Smooth muscle cell (in vitro differentiated cells): ENCODE measurements around the gene ELOVL5. TPM values are rescaled to one million over a fixed set of nuclear protein-coding genes. Genes with fewer than 3 reads are reported as not detected.
"Not testable (repeated sequence)": the region's sequence is repeated elsewhere in the genome, so short reads cannot be mapped to it uniquely, and the experiment has no call there.

Source experiments
- DNase-seq: peaks from one replicate; lab custom pipeline; 2025; ENCODE audit not compliant: unreplicated experiment; lab: John Stamatoyannopoulos, UW
- H2AFZ ChIP-seq: fragments of 200-600 bp; sonication (generic); 2 replicates; pipeline ENCODE4 v1.6.0; 2016; ENCODE audit warnings: antibody characterized with exemption, low read depth, mild to moderate bottlenecking
- H3F3A ChIP-seq: fragments of 200-600 bp; sonication (generic); 2 replicates; pipeline ENCODE4 v1.6.0; 2017; ENCODE audit warnings: antibody characterized with exemption, low read depth
- H3K27ac ChIP-seq: fragments of 200-600 bp; sonication (generic); 2 replicates; pipeline ENCODE4 v1.5.1; 2016; ENCODE audit warnings: low read depth, mild to moderate bottlenecking
- H3K27me3 ChIP-seq: fragments of 200-600 bp; sonication (generic); 2 replicates; pipeline ENCODE4 v1.6.1; 2016; ENCODE audit warnings: low read depth, mild to moderate bottlenecking
- H3K36me3 ChIP-seq: fragments of 200-600 bp; sonication (generic); 2 replicates; pipeline ENCODE4 v1.5.1; 2016; ENCODE audit warnings: low read depth
- H3K4me1 ChIP-seq: fragments of 200-600 bp; sonication (generic); 2 replicates; pipeline ENCODE4 v1.5.1; 2016; ENCODE audit warnings: low read depth
- H3K4me2 ChIP-seq: fragments of 200-600 bp; sonication (generic); 2 replicates; pipeline ENCODE4 v1.6.0; 2016; ENCODE audit warnings: mild to moderate bottlenecking
- H3K4me3 ChIP-seq: fragments of 200-600 bp; sonication (generic); 2 replicates; pipeline ENCODE4 v1.5.1; 2016; ENCODE audit warnings: mild to moderate bottlenecking
- H3K79me2 ChIP-seq: fragments of 200-600 bp; sonication (generic); 2 replicates; pipeline ENCODE4 v1.6.0; 2016; ENCODE audit warnings: low read depth, mild to moderate bottlenecking
- H3K9ac ChIP-seq: fragments of 200-600 bp; sonication (generic); 2 replicates; pipeline ENCODE4 v1.6.0; 2016; ENCODE audit warnings: low read depth
- H3K9me3 ChIP-seq: fragments of 200-600 bp; sonication (generic); replicated peaks from 2 replicates; pipeline ENCODE4 v1.5.1; 2016; ENCODE audit warnings: low read depth
- H4K20me1 ChIP-seq: fragments of 200-600 bp; sonication (generic); 2 replicates; pipeline ENCODE4 v1.6.0; 2016; ENCODE audit warnings: low read depth
- CTCF ChIP-seq: fragments of 200-600 bp; sonication (generic); IDR thresholded peaks from 2 replicates; pipeline ENCODE4 v1.5.1; 2017; ENCODE audit warnings: borderline replicate concordance, mild to moderate bottlenecking, antibody characterized with exemption; ENCODE audit not compliant: insufficient read depth, poor library complexity, severe bottlenecking
- WGBS: methylation state at CpG from one replicate; pipeline ENCODE4 v1.1.7; 2016; ENCODE audit warnings: low lambda C conversion rate; 5-methylcytosine and 5-hydroxymethylcytosine counted together
- polyA plus RNA-seq: library from polyadenylated mRNA; unstranded; fragments of >200 nt; fragmentation: Nextera tagmentation; extraction: Ambion mirVana; gene quantifications from 2 replicates; pipeline ENCODE4 v1.2.1, GENCODE V29; 2016
- total RNA-seq: library from RNA; depleted of rRNA; stranded (reverse); fragments of >200 nt; gene quantifications from 2 replicates; pipeline ENCODE4 v1.2.3, GENCODE V29; 2014

Gene ELOVL5
- total and polyA plus RNA-seq, 2 experiments from 2014 or later = 71.9 to 79.2 TPM

GRCh38 chr6:53309059-53309900 lies 39.5 kb downstream of the ELOVL5 start:
- H3K4me1 ChIP-seq = peaks cover 13% of the 10 kb centered on the region
- no peak for DNase-seq
- H3K9me3 ChIP-seq = no peaks in the 10 kb centered on the region
- H3F3A ChIP-seq = peaks cover 7% of the 10 kb centered on the region
- peak overlapping the region; percentile 48 for H3K27ac ChIP-seq
- H3K27me3 ChIP-seq = no peaks in the 10 kb centered on the region
- H4K20me1 ChIP-seq = peaks cover 80% of the 10 kb centered on the region
- no peaks in the 10 kb centered on the region for H3K36me3 ChIP-seq
- TF ChIP-seq CTCF = no peak
- peaks cover 61% of the 10 kb centered on the region for H3K79me2 ChIP-seq
- no peak overlapping the region for H2AFZ ChIP-seq
- 58% methylated on average over 7 of the region's 7 CpGs for WGBS
- H3K9ac ChIP-seq = no peak overlapping the region
- H3K4me2 ChIP-seq = peak overlapping the region; percentile 36
- no peak overlapping the region for H3K4me3 ChIP-seq

DNA sequence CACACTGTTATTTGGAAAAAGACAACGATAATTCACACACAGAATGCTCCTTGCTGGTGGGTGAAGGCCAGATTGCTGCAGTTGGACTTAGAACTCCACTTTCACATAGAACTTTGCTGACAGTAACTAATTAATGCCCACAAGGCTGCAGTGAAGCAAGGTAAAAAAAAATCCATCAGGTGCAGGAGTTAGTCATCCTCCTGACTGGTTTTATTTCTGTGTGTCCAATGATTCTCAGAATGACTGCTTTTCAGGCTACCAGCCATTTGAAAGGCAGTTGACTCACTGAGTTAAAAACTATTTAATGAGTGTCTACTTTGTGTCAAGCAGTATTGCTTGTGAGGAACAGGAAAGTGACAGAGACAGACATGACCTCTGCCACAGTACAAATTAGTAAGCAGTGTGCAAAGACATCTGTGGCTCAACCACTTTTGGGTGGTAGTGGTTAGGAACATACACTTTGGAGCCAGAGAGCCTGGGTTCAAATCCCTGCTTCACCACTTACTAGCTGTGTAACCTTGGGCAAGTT lies 41.9 kb downstream of the ELOVL5 start:
- H3K4me1 ChIP-seq = peaks cover 21% of the 10 kb centered on the region
- no peaks in the 10 kb centered on the region for H3K36me3 ChIP-seq
- no peaks in the 10 kb centered on the region for H3K9me3 ChIP-seq
- no peak overlapping the region for H3K4me2 ChIP-seq
- peaks cover 52% of the 10 kb centered on the region for H3K79me2 ChIP-seq
- no peak for TF ChIP-seq CTCF
- 100% methylated on average over 1 of the region's 1 CpG for WGBS
- H3K4me3 ChIP-seq = no peak overlapping the region
- H3K27me3 ChIP-seq = no peaks in the 10 kb centered on the region
- H3K27ac ChIP-seq = no peak overlapping the region
- no peak overlapping the region for H3K9ac ChIP-seq
- H2AFZ ChIP-seq = no peak overlapping the region
- peaks cover 80% of the 10 kb centered on the region for H4K20me1 ChIP-seq
- peaks cover 7% of the 10 kb centered on the region for H3F3A ChIP-seq
- no peak for DNase-seq

DNA sequence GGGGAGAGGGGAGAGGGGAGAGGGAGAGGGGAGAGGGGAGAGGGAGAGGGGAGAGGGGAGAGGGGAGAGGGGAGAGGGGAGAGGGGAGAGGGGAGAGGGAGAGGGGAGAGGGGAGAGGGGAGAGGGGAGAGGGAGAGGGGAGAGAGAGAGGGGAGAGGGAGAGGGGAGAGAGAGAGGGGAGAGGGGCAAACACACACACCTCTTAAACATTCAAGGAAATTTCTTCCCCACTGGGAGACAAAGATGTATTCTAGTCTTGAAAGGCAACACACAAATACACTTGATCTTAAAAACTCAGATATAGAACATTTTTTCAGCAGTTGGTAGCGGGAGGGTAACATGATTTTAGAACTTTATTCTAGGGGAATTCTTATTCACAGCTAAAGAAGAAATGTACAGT lies 42.5 kb downstream of the ELOVL5 start:
- H3K4me2 ChIP-seq, H3K27ac ChIP-seq, H3K36me3 ChIP-seq, H3F3A ChIP-seq, DNase-seq, H3K27me3 ChIP-seq, H3K9ac ChIP-seq, H3K9me3 ChIP-seq, H2AFZ ChIP-seq, H3K4me3 ChIP-seq: not testable (repeated sequence)
- Histone ChIP-seq H3K4me1 (peaks cover 21% of the 10 kb centered on the region), H3K79me2 (peaks cover 52% of the 10 kb centered on the region), H4K20me1 (peaks cover 80% of the 10 kb centered on the region)
- 84% methylated on average over 1 of the region's 1 CpG for WGBS

- peaks cover 80% of the 10 kb centered on the region for H4K20me1 ChIP-seq
- not testable (repeated sequence) for DNase-seq, H3F3A ChIP-seq, H3K27me3 ChIP-seq, H3K36me3 ChIP-seq, H3K9ac ChIP-seq, H3K9me3 ChIP-seq, H2AFZ ChIP-seq, H3K4me2 ChIP-seq, H3K4me3 ChIP-seq, H3K27ac ChIP-seq
- peaks cover 53% of the 10 kb centered on the region for H3K79me2 ChIP-seq
- peaks cover 19% of the 10 kb centered on the region for H3K4me1 ChIP-seq
- 98% methylated on average over 23 of the region's 37 CpGs for WGBS
Observed at GRCh38 chr6:53305506-53306005, 43.2 kb downstream of the ELOVL5 start.

GRCh38 chr6:53304953-53305352 lies 43.8 kb downstream of the ELOVL5 start:
- not testable (repeated sequence) for H3K9me3 ChIP-seq, H3K27ac ChIP-seq, H2AFZ ChIP-seq, H3F3A ChIP-seq, H3K36me3 ChIP-seq, DNase-seq, H3K4me2 ChIP-seq, H3K9ac ChIP-seq, H3K4me3 ChIP-seq, H3K27me3 ChIP-seq
- H3K4me1 ChIP-seq = peaks cover 13% of the 10 kb centered on the region
- peaks cover 57% of the 10 kb centered on the region for H3K79me2 ChIP-seq
- H4K20me1 ChIP-seq = peaks cover 80% of the 10 kb centered on the region
- 100% methylated on average over 1 of the region's 32 CpGs for WGBS
